T-helper 1 cell treated with Interleukin-12 subunit alpha and Interleukin-12 subunit beta and Interleukin-4 antibody, amounts not matched to agents 30 ng/mL and 1 ng/mL, for 36 hours (primary cell): Measurements from ENCODE around the gene TMEM259. TPM values are rescaled to one million over a fixed set of nuclear protein-coding genes. Genes with fewer than 3 reads are reported as not detected.

ENCODE experiments used
- intact Hi-C: fragments of 100-400 bp; cut with micrococcal nuclease; formaldehyde crosslinking; loops from one replicate; pipeline ENCODE4 v1.15.1; 2024
- total RNA-seq: library from RNA; stranded (reverse); gene quantifications from 2 replicates; pipeline ENCODE4 v1.2.3, GENCODE V29; 2022

TMEM259 gene
- total RNA-seq, 1 donor from 2014 or later, result 185 TPM

DNA sequence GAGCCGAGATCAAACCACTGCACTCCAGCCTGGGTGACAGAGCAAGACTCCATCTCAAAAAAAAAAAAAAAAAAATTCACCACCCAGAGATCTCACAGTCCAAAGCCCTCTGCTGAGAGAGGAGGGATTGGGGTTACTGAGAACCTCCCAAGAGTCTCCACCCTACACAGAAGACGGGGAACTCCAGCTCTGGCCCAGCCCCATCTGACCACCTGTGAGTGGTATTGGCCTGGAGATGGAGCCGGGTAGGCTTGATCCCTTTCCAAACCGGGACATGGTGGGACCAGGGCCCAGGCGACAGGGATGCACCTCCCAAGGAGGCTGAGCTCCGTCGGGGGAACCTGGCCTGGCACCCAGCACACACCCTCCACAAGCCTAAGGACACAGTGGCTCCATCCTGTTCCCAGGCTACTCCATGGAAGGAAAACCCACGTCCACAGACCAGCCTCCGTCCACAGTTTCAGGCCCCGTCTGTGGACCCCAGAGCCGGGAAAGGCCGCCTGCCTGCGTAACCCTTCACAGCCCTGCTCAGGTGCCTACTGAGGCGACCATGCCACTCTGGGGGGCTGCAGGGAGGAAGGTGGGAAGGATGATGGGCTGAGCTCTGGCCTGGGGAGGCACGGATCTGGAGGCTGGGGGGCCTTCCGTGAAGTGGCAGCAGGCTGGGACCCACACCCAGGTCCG lies 1.8 kb downstream of the TMEM259 start:
- intact Hi-C loops, result no loop called here

DNA sequence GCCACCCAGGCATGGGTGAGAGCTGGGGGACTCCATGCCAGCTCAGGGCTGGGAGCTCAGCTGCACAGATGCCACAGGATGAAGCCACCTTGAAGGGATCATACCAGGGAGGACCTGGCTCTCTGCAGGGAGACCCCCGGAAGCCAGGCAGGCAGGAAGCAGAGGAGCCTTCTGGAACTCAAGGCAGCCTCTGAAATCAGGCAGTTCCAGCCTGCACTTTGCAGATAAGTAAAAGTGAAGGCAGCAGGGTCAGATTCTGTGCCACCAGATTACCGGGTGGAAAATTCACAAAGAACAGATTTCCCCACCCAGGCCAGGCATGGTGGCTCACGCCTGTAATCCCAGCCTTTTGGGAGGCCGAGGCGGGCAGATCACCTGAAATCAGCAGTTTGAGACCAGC lies 2.5 kb downstream of the TMEM259 start:
- intact Hi-C loops, result no loop called here

DNA sequence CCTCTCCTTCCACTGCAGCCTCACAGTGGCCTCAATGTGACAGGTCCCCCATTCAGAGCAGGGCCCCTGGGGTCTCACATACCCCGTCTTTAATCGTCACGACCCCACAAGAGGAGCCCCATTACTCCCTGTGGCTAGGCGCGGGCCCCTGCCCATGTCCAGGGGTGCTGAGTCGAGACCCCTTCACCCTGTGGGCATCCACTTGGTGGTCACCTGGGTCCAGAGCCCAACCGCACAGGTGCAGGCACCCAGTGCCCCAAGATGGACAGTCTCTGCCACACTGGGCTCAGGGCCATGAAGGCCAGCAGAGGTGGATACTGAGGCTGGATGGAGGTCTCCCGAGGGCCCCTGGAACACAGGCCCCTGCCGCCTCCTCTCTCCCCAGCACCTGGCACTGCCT lies 3.0 kb downstream of the TMEM259 start:
- intact Hi-C loops, result no loop called here

DNA sequence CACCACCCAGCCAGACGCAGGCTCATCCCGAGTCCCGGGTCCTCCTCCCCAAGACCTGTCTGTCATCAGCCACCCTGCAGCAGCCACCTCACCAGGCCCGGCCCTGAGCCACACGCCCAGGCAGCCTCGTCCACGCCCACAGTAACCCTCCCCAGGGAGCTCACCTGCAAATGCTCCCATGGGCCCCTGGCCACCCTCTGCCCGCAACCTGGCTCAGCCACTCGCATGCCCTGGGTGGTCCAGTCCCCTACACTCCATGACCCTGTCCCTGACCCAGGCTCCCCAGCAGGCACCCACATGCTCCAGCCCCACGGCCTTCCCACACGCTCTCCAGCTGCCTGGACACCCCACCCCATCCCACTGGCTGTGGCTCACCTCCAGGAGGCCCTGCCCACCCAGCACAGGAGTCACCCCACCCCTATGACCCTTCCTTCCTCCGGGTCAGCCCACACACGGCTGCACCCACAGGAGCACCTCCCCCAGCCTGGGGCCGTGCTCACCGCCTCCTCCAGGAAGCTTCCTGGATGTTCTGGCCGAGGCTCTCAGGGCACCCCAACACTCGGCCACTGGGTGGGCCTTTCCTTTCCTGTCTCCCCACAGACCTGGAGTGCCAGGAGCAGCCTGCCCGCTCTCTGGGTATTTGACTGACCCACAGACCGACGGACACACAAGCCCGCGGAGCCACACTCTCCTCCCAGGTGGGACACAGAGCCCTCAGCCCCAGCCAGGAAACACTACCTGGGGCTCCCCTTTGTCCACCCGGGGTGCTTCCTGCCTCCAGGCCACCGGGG lies 3.6 kb downstream of the TMEM259 start:
- intact Hi-C loops, result no loop called here

DNA sequence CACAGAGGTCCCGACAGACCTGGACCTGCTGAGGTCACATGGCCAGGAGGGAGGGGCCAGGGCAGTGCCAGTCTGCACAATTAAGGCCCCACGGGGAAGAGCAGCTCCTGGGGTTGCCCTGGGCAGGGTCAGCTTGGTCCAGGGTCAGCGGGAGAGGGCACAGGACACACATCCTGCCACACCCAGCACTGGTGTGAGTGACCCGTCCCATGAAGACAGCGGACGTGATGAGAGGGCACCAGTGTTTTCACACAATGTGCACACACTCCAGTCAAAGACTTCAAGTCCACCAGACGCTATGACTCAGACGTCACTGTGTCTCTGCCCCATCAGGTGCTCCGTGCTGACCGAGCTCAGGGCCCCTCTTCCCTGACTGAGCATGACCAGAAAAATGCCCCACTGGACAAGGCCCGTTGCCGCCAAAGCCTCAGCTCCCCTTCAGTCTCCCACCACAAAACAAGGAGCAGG lies 4.2 kb downstream of the TMEM259 start:
- intact Hi-C loops, result no loop called here

DNA sequence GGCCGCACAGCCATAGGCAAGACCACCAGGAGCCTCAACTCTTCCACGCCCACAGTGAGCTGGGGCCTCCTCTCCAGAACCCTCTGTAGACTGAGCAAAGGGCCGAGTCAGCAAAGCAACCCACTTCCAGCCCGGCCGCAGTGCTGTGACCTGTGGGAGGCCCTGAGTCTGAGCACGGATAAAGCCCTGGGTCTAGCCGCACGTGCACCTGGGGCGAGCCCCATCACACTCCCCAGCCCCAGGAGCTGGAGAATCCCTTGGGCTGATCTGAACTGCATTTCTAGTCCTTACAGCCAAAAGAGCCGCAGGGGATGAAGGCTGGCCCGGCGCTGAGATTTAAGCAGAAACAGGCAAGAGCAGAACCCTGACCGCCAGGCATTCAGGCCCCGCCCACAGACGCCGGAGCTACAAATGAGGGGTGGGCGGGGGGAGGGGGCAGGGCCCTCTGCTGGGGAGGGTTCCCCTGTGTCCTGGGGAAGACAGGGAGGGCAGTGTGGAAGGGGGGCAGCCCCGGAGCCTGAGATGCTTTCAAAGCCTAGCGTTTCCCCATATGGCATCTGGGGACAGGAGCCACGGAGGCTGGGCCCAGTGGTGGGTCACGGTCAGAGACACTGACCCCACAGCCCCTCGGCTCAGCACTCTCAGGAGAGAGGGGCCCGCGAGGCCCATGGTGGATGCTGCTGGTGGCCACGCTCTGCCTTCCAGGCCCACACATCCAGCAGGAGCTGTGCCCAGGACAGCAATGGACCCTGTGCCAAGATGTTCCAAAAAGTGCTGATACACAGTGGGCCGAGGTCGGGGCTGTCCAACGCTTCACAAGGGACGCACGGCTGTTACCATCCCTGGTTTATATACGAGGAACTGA lies 4.9 kb downstream of the TMEM259 start:
- intact Hi-C loops, result no loop called here

DNA sequence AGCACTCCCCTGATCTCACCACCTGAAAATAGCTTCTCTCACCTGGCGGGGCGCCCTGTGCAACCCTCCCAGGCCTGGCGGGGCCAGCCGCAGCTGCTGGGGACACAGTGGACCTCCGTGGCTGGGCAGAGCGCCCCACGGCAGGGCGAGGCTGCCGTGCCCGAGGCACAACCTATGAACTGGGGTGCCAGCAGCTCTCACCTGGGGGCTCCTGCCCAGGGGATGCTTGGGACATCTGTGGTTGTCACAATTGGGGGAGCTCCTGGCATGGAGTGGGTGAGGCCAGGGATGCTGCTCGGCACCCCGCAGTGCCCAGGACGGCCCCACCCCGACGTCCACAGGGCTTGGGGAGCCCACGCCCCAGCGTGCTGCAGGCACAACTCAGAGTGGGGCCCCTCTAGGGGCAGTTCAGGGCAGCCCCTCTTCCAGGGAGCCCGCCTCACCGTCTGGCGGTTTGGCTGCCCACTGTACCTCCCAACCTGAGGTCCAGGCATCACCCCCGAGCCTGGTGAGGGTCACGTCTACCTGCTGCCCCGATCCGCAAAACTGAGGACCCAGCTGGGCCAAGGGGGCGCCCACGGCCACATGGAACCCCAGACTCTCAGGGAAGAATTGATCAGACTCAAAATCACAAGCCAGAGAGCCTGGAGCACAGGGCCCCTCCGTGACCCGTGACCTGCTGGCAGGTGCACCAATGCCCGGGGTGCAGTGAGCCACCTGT lies 5.7 kb downstream of the TMEM259 start:
- intact Hi-C loops, result no loop called here

DNA sequence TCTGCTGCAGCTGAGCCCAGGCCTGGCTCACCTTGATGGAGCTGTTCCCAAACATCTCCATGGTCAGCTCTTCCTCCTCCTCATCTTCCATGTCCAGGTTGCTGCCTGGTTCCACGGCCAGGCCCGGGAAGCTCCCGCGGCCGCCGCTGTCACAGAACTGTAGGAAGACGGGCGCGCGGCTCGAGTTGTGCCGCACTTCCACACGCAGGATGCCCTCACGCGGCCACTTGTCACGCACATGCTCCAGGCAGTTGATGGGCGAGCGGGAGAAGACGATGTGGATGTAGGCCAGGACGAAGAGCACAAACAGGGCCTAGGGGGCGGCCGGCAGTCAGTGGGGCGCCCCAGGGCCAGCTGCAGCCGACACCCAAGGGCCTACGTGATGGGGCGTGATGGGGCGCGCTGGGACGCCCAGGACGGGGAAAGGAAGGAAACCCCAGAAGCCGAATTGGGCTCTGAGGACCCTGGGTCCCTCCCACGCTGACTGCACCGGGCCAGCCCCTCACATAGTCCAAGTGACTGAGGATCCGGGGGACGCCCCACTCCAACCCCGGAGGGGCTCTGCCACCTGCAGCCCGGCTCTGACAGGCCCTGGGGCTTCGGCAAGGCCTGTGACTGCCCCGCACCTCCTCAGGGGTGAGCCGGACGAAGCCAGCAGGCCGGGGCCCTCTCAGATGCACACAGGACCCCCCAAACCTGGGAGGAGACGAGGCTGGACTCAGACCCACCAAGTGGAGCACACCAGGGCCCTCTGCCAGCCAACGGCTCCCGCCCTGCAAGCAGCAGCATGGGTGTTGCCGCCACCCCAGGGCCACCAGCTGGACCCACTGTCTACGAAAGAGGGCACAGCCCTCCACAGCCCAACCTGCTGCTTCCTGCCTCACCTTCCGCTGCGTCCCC lies 6.5 kb downstream of the TMEM259 start:
- intact Hi-C loops, result no loop called here

DNA sequence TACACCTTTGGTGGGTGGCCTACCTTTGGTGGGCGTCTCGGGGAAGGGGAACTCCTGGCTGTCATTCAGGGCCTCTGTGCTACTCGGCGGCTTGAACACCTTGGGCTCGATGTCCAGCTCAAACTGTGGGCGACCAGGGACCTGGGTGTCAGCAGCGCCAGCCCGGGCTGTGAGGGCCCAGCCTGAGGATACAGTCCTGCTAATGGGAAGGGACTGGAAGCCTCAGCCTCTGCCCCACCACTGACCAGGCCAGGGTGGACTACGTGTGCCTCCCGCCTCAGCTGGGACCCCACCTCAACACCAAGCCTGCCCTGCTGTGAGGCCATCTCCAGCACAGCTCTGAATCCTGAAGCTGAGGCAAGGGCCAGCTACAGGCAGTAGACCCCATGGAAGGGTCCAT lies 7.7 kb downstream of the TMEM259 start:
- intact Hi-C loops, result no loop called here

DNA sequence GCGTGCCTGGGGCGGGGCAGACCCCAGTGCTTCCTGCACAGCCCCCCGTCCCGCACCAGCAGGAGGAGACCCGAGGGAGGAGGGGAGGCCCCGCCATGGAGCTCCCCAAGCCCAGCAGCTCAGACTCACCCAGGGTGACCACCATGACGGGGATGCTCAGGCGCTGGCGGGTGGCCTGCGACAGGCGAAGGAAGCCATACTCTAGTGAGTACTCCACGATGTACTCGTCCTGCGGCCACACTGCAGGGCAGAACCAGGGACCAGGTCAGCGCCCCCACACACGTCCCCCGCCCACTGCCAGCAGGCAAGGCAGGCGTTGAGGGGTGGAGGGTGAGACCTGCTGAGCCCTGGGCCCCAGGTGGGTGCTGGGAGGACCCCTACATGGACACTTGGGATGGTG lies 8.6 kb downstream of the TMEM259 start:
- intact Hi-C loops, result no loop called here

DNA sequence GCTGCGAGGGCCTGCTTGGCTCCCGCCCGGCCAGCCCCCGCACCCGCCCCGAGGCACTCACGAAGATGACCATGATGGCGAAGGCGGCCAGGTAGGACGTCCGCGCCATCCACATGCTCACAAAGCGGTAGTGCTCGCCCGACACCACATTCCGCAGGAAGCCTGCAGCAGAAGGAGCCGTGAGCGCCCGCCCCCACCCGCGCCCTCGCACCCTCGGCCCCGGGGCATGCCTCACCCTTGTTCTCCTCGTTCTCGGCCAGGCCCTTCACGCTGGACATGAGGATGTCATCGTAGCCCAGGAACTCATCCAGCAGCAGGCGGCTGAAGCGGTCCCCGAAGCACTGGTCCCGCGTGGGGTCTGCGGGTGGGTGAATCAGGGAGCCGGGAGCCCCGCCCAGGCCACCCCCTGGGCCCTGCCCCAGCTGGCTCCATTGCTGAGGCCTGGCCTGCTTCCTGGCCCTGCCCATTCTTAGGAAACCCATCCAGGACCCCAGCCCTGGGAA lies 9.0 kb downstream of the TMEM259 start:
- intact Hi-C loops, result no loop called here

DNA sequence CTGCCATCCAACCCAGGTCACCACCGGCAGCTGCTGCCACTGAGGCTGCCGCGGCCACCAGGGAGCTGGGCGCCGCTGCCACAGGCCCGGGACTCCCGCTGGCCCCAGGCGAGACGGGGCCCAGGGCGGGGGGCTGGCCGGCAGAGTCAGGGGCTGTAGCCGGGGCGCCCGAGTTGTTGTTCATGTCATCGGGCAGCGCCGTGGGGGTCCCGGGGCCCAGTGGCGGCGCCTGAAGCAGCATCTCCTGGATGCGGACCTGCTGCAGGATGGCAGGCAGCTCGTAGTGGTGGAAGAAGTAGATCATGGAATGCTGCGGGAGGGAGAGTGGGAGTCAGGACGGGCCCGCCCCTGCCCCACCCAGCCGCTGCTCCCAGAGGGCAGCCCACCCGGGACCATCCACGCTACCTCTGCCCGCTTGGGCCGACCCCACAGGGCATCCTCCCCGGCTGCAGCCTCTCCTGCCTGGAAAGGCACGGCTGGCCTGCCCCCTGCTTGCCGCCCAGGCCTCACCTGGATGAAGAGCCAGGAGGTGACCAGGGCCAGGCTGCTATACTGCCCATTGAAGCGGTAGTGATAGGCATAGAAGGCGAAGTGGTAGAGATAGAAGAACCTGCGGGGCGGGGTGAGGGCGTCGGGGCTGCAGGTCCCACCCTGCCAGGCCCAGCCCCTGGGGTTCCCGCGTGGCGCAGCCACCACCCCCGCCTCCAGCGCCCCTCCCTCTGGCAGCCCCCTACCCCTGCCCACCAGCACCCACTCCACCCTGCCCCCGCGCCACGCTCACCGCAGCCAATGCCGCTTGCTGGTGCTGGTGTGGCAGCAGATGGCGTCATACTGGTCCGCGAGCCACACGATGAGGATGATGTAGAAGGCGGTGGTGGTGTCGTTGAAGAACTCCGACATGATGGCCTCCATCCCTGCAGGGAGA lies 10.1 kb downstream of the TMEM259 start:
- intact Hi-C loops, result no loop called here

DNA sequence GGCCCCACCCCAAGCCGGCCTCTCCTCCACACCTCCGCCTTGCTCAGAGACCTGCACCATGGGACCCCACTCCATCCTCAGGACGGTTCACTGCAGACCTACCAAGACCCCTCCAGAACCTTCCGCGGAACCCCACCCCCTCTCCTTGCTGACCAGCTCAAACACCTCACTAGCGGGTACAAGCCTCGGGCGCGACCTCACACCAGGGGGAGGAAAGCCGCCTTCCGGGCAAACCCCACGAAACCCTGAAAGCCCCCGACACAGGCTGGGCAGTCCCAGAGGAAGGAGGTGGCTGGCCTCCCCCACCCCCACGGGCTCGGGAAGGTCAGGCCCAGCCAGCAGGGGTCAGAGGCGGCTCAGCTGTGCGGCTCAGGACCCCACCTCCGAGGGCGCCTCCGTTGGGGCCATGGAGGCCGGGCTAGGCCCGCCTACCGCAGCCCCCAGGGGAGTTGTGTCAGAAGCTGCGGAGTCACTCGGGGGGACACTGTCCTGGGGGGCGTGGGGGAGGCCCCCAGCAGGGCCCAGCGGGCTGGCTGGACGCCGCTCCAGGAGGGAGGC lies 10.9 kb downstream of the TMEM259 start:
- intact Hi-C loops, result no loop called here

DNA sequence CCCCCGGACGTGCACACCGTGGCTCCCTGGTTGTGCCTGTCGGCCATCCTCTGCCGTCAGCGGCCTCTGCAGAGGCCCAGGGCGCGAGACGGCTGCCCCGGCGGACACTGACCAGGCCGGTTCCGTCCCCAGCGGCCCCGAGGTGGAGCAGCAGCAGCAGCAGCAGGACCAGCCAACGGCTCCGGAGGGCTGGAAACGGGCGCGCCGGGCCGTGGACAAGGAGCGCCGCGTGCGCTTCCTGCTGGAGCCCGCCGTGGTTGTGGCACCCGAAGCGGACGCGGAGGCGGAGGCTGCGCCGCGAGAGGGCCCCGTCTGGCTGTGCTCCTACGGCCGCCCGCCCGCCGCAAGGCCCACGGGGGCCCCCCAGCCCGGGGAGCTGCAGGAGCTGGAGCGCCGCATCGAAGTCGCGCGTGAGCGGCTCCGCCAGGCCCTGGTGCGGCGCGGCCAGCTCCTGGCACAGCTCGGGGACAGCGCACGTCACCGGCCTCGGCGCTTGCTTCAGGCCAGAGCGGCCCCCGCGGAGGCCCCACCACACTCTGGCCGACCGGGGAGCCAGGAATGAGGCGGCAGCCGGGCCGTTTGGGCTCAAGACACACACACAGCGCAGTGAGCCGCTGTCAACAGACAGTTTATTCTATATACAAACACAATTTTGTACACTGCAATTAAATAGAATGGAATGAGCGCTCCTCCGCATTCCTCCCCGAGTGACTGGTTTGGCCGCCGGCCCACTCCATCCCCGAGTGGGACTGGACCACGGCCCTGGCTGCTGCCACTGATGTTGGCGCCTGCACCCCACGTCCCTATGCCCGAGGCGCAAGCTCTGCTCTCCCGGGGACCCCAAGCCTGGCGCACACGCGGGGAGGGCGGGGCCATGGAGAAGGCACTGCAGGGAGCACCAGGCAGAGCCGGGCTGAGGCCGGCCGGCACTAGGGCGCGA lies 11.6 kb downstream of the TMEM259 start:
- intact Hi-C loops, result no loop called here

DNA sequence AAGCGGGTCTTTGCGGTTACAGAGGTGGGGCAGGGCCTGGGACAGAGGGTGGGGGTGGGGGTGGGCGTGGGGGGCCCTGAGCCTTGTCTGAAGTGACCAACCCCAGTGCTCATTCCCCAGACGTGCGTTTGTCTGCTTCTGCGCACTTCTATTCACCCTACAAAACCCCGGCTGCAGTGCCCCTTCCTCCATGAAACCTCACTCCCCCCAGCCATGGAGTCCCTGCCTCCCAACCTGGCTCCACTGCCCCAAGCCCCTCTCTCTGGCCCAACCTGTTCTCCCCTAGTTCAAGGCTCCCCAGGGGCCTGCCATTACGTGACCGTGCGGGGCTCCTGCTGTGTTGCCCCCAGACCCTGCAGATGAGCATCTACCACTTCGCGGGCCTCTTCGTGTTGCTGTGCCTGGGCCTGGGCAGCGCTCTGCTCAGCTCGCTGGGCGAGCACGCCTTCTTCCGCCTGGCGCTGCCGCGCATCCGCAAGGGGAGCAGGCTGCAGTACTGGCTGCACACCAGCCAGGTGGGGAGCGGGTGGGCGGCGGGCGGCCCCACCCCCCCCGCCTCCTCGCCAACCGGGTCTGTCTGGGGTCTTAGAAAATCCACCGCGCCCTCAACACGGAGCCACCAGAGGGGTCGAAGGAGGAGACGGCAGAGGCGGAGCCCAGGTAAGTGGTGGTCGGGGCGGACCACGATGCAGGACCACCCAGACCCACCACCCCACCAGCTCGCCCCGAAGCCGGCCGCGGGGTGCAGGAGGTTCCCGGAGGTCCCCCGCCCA lies 12.5 kb downstream of the TMEM259 start:
- intact Hi-C loops, result no loop called here

DNA sequence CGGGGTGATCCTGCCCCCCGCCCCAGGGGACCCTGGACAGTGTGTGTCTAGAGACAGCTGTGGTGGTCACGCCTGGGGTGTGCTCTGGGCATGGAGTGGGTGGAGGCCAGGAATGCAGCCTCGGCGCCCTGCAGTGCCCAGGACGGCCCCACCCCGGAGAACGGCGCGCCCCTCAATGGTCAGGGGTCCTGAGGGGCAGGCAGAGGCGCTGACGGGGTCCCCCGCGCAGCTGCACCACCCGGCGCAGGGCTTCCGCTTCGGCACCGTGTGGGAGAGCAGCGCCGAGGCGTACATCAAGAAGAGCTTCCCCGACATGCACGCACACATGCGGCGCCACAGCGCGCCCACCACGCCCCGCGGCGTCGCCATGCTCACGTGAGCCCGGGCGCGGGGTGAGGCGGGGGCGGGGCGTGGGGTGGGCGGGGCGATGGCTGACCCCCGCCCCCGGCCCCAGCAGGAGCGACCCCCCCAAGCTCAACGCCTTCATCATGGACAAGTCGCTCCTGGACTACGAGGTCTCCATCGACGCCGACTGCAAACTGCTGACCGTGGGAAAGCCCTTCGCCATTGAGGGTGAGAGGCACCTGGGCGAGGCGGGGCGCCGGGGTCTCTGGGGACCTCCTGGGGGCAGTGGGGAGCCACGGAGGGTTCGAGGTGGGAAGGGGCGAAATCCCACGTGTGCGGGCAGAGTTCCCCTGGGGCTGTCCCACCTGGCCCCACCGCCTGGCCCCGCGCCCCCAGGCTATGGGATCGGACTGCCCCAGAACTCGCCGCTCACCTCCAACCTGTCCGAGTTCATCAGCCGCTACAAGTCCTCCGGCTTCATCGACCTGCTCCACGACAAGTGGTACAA lies 13.3 kb downstream of the TMEM259 start:
- intact Hi-C loops, result no loop called here
